HG03565 (cell line): ENCODE results near the gene DCLRE1C.
A peak's percentile ranks its signal among the peaks of the same experiment; 100 is the strongest.
"Not testable (repeated sequence)": the region's sequence is repeated elsewhere in the genome, so short reads cannot be mapped to it uniquely, and the experiment has no call there.

ENCODE experiments used
- ATAC-seq: cut with Tn5 transposase; IDR thresholded peaks from one replicate; pipeline ENCODE4 v1.9.1; 2021; ENCODE audit warnings: mild to moderate bottlenecking, moderate library complexity; ENCODE audit not compliant: unreplicated experiment

The DCLRE1C gene

DNA sequence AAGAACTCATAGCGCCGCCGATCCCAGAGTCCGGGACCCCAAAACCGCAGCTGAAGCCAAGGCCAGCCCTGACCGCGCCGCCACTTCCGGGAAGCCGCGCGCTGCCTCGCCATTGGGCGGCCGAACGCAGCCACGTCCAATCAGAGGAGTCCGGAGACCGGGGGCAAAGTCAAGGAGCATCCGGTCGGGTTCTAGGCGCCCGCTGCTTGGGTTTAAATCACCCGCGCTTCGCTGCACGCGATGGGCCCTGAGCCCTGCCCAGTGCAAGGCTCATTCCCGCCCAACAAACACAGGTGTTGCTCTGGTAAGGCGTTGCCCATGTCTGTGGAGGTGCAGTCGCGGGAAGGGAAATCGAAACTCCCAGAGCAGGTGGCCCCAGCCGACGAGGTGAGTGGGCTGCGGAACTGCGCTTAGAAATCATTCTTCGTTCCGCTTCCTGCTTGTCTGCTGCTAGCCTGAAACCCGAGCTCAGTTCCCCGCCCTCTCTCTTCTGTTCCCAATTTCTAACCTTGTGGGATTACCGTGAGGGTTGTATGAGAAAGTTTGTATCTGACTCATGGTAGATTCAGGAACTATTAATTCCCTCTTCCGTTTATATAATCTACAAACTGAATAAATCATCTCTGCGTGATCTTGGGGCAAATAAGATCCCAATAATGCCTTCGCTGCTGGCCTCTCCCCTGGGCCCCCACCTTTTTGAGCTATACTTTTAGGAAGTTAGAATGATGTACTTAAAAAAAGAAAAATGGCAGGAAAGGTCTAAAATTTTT, at the start of gene DCLRE1C:
DCLRE1C (minus strand) TSS at position 96 of the 770 bp plus-strand sequence; CDS start at position 10, 86 bp downstream.
- ATAC-seq = peak; percentile 64

GRCh38 chr10:14995964-14996565, 42.2 kb upstream of the DCLRE1C start:
- ATAC-seq = no peak

DNA sequence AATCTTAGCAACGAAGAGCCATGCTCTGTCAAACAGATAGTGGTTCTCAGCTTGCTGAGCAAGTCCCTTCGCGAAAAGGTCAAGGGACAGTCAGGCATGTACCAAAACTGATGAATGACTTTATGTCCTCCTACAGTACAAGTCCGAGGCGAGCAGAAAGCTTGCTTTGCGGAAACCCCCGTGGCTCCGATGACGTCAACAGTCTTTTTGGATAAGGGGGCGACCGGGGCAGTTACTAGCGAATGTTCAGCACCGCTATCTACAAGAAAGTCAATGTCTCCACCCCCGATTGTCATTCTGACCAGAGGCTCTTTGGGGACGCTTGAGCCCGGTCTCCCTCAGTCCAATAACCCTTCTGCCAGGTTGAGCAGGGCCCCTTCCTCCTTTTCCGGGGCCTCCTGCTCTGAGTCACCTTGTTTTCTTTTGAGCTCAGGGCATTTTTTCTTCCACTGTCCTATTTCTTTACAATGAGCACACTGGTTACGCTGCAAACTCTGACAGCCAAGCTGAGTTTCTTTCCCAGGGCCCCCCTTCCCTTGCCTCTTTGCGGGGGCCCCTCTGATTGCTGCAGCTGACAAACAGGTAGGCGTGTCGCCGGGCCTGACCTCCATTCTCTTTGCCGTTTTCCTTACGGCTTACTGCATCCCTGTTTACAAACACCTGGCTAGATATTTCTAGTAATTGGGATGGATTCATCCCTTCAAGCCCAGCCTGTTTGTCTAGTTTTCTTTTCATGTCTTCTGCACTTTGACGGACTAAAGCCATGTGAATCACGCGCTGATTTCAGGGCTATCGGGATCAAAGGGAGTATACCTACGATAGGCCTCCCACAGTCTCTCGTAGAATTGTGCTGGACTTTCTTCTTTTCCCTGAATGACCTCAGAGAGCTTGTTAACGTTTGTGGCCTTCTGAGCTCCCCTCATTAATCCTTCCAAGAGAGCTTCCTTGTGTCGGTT, 39.9 kb upstream of the DCLRE1C start:
- not testable (repeated sequence) for ATAC-seq

DNA sequence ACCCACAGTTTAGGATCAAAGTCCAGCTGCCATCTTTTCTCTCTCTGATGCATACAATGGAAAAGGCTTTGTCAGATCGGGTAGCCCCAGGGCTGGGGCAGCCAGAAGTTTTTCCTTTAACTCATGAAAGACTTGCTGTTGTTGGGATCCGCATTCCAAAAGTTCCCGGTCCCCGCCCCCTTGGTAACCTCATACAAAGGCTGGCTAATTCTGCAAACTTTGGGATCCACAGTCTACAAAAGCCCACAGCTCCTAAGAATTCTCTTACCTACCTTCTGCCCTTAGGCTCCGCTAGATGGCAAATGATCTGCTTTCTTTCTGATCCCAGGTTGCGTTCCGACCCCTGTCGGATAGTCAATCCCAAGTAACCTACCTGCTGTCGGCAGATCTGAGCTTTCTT, 38.4 kb upstream of the DCLRE1C start:
- not testable (repeated sequence) for ATAC-seq

- not testable (repeated sequence) for ATAC-seq
Observed at GRCh38 chr10:14991035-14991749, 37.3 kb upstream of the DCLRE1C start.

DNA sequence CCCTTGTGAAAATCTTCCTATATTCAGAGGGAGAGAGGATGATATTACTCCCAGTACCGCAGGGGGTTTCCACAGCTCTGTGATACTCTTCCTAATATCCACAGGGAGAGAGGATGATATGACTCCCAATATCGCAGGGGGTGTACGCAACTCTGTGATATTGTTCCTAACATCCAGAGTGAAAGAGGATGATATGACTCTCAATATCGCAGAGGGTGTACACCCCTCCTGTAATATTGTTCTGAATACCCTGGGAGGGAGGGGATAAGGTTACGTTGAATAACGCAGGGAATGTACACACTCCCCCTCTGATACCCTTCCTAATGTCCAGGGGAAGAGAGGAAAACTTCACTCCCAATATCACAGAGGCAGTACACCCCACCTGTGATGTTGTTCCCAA, 35.7 kb upstream of the DCLRE1C start:
- ATAC-seq = not testable (repeated sequence)

DNA sequence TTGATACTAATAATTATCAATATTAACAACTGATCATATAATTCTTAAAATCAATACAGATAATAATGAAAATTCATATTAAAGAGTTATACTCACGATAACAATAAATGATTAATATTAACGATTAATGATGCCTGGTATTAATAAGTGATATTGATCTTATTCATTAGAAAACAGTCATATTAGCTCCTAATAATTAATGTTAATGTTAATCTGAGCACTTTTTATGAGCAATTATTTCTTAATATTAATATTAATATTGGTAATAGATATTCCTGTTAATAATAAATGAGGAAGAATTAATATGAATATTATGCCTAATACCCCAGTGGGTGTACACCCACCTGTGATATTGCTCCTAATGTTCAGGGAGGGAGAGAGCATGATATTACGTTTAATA, 28.8 kb upstream of the DCLRE1C start:
- no peak for ATAC-seq

DNA sequence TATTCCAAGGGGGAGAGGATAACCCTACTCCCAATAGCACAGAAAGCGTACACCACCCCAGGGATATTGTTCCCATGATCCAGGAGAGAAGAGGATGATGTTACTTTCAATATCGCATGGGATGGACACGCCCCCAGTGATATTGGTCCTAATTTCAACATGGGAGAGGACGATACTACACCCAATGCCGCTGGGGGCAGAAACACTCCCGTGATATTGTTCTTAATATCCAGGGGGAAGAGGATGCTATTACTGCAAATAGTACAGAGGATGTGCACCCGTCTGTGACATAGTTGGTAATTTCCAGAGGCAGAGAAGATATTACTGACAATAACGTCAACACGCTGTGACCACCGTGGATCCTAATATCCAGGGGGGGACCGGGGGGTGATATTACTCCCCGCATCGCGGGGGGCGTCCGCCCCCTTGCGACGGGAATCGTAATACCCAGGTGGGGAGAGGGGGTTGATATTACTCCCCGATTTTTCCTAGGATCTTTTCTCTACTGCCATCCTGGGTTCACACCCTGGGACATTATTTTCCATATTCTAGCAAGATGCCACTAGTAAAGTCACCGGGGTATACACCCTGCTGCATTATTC, 21.9 kb upstream of the DCLRE1C start:
- no peak for ATAC-seq

GRCh38 chr10:14974153-14974998, 20.5 kb upstream of the DCLRE1C start:
- ATAC-seq = not testable (repeated sequence)

- ATAC-seq = no peak
Observed at GRCh38 chr10:14971867-14972448, 18.1 kb upstream of the DCLRE1C start.

DNA sequence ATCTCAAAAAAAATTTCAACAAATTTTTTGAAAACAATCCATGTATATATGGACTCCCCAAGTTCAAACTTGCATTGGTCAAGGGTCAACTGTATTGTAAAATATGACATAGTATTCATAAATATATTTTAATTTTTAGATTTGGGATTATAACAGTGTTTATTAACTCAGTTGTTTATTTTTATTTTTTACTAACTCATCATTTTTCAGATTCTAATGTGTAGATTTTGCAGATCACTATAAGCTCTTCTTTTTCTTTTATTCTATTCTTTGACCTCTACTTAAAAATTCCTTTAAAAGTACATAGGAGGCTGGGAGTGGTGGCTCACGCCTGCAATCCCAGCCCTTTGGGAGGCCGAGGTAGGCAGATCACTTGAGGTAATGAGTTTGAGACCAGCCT, 14.0 kb upstream of the DCLRE1C start:
- ATAC-seq = no peak

GRCh38 chr10:14959221-14960057, 5.5 kb upstream of the DCLRE1C start, which contains the start of gene MEIG1:
MEIG1 (plus strand) TSS chr10:14959388; CDS start chr10:14966469, 7,081 bp downstream.
- peak; percentile 59 for ATAC-seq

DNA sequence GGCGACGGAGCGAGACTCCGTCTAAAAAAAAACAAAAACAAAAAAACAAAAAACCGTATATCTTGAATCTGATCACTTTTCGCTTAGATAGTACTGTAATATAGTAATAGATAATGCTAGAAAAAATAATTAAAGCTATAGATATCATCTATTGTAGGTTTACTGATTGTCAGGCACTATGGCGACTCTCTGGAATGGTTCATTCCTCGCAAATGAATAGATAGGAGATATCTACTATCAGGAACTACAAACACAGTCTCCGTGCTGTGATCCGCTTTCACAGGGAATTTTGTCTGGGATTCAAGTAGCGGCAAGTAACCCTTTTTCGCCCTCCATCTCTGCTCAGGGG, 5.0 kb upstream of the DCLRE1C start:
- no peak for ATAC-seq

DNA sequence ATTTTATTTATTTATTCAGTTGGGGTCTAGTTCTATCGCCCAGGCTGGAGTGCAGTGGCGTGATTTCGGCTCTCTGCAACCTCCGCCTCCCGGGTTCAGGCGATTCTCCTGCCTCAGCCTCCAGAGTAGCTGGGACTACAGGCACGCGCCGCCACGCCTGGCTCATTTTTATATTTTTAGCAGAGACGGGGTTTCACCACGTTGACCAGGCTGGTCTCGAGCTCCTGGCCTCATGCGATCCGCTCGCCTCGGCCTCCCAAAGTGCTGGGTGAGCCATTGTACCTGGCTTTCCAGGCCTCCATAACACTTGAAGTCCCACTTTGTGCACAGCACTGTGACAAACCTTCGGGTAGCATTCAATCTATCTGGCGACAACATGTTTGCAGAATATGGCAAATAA, 1.0 kb upstream of the DCLRE1C start:
- no peak for ATAC-seq

DNA sequence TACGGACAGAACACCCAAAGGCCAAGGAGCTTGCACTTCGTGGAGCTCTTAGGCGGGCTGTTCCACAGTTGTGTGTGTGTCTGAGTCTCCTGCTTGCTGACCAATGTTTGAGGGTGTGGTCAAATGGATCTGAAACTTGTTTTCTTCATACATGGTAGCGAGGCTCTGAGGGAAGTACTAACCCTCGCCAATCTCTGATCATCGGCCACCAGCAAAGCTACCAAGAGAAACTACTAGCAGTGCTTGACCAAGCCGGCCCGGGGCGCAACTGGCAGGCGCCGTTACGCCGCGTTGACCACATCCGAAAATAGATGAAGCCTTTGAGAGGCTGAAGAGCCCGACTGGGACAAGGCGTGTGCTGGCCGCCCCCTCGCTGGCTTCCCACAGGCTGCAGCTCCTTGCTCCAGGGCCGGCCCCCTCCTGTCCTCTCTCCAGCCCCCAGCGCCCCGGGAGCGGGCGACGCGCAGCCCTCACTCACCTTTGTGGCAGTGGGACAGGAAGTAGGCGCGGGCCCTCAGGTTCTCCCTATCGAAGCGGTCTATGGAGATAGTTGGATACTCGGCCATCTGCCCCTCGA, 384 bp downstream of the DCLRE1C start:
- ATAC-seq = peak; percentile 30

DNA sequence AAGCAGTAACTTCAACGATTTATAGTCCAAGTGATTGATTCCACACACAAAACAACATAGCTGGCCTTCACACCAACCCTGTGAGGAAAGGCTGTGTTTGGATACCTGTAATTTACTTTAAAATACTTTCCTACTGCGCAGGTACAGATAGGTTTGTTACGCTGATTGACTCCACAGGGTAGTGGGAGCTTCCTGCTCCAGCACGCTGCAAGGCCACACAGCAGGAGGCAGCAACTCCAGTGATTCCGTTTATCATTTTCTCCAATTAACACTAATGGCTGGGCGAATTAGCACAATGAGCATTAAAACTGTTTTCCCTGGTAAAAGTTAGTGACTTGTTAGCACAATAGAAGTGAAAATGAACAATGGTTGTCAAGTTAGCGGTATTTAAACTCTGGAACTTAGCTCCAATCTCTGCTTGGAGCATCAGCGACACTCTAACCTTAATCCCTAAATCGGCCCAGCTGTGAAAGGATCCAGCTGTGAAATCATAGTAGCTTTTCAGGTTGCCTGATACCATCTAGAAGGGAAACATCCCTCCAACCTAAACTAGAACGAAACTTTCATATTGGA, 959 bp downstream of the DCLRE1C start:
- ATAC-seq = no peak

GRCh38 chr10:14949291-14949690, 4.6 kb downstream of the DCLRE1C start:
- ATAC-seq = no peak
